HEK293 (cell line): ENCODE measurements around the gene RILP.

Source experiments
- KLF8 ChIP-seq: fragments of 450-650 bp; formaldehyde crosslinking; IDR thresholded peaks from 2 replicates; pipeline ENCODE4 v1.5.1; 2016; ENCODE audit warnings: missing biosample characterization, missing genetic modification characterization
- MYNN ChIP-seq: fragments of 450-650 bp; formaldehyde crosslinking; IDR thresholded peaks from 2 replicates; pipeline ENCODE4 v1.5.1; 2016; ENCODE audit warnings: missing biosample characterization, missing genetic modification characterization, borderline replicate concordance
- OSR2 ChIP-seq: fragments of 450-650 bp; formaldehyde crosslinking; IDR thresholded peaks from 2 replicates; pipeline ENCODE4 v1.5.1; 2016; ENCODE audit warnings: missing biosample characterization, missing genetic modification characterization
- RBAK ChIP-seq: fragments of 450-650 bp; formaldehyde crosslinking; IDR thresholded peaks from 2 replicates; pipeline ENCODE4 v1.5.1; 2016; ENCODE audit warnings: missing biosample characterization, missing genetic modification characterization
- SCRT2 ChIP-seq: fragments of 450-650 bp; formaldehyde crosslinking; IDR thresholded peaks from 2 replicates; pipeline ENCODE4 v1.5.1; 2016; ENCODE audit warnings: missing biosample characterization, missing genetic modification characterization
- ZEB2 ChIP-seq: fragments of 450-650 bp; formaldehyde crosslinking; IDR thresholded peaks from 2 replicates; pipeline ENCODE4 v1.5.1; 2016; ENCODE audit warnings: missing biosample characterization, missing genetic modification characterization
- ZFHX2 ChIP-seq: fragments of 450-650 bp; formaldehyde crosslinking; conservative IDR thresholded peaks from 2 replicates; pipeline ENCODE4 v1.5.1; 2016; ENCODE audit warnings: missing biosample characterization, missing genetic modification characterization
- ZNF121 ChIP-seq: fragments of 450-650 bp; formaldehyde crosslinking; IDR thresholded peaks from 2 replicates; pipeline ENCODE4 v1.5.1; 2016; ENCODE audit warnings: missing biosample characterization, missing genetic modification characterization
- ZNF133 ChIP-seq: fragments of 450-650 bp; formaldehyde crosslinking; IDR thresholded peaks from 2 replicates; pipeline ENCODE4 v1.5.1; 2016; ENCODE audit warnings: missing biosample characterization, missing genetic modification characterization
- ZNF157 ChIP-seq: fragments of 450-650 bp; formaldehyde crosslinking; IDR thresholded peaks from 2 replicates; pipeline ENCODE4 v1.5.1; 2016; ENCODE audit warnings: missing biosample characterization, missing genetic modification characterization
- ZNF2 ChIP-seq: fragments of 450-650 bp; formaldehyde crosslinking; IDR thresholded peaks from 2 replicates; pipeline ENCODE4 v1.5.1; 2016; ENCODE audit warnings: missing biosample characterization, missing genetic modification characterization
- ZNF202 ChIP-seq: fragments of 450-650 bp; formaldehyde crosslinking; IDR thresholded peaks from 2 replicates; pipeline ENCODE4 v1.5.1; 2016; ENCODE audit warnings: missing biosample characterization, missing genetic modification characterization, borderline replicate concordance
- ZNF214 ChIP-seq: fragments of 450-650 bp; formaldehyde crosslinking; IDR thresholded peaks from 2 replicates; pipeline ENCODE4 v1.5.1; 2017; ENCODE audit warnings: missing biosample characterization, mild to moderate bottlenecking, missing genetic modification characterization, borderline replicate concordance
- ZNF24 ChIP-seq: fragments of 450-650 bp; formaldehyde crosslinking; IDR thresholded peaks from 2 replicates; pipeline ENCODE4 v1.5.1; 2016; ENCODE audit warnings: missing biosample characterization, missing genetic modification characterization
- ZNF248 ChIP-seq: fragments of 450-650 bp; formaldehyde crosslinking; IDR thresholded peaks from 2 replicates; pipeline ENCODE4 v1.5.1; 2017; ENCODE audit warnings: missing biosample characterization, missing genetic modification characterization
- ZNF350 ChIP-seq: fragments of 450-650 bp; formaldehyde crosslinking; IDR thresholded peaks from 2 replicates; pipeline ENCODE4 v1.5.0; 2017; ENCODE audit warnings: missing biosample characterization, mild to moderate bottlenecking, missing genetic modification characterization
- ZNF366 ChIP-seq: fragments of 450-650 bp; formaldehyde crosslinking; conservative IDR thresholded peaks from 2 replicates; pipeline ENCODE4 v1.5.1; 2016; ENCODE audit warnings: missing biosample characterization, missing genetic modification characterization
- ZNF394 ChIP-seq: fragments of 450-650 bp; formaldehyde crosslinking; IDR thresholded peaks from 2 replicates; pipeline ENCODE4 v1.5.1; 2016; ENCODE audit warnings: missing biosample characterization, missing genetic modification characterization, mild to moderate bottlenecking, moderate library complexity, borderline replicate concordance
- ZNF404 ChIP-seq: fragments of 450-650 bp; formaldehyde crosslinking; IDR thresholded peaks from 2 replicates; pipeline ENCODE4 v1.5.1; 2017; ENCODE audit warnings: missing biosample characterization, missing genetic modification characterization
- ZNF48 ChIP-seq: fragments of 450-650 bp; formaldehyde crosslinking; IDR thresholded peaks from 2 replicates; pipeline ENCODE4 v1.5.1; 2016; ENCODE audit warnings: missing biosample characterization, missing genetic modification characterization
- ZNF555 ChIP-seq: fragments of 450-650 bp; formaldehyde crosslinking; conservative IDR thresholded peaks from 2 replicates; pipeline ENCODE4 v1.5.1; 2017; ENCODE audit warnings: missing biosample characterization, mild to moderate bottlenecking, missing genetic modification characterization, inconsistent platforms
- ZNF621 ChIP-seq: fragments of 450-650 bp; formaldehyde crosslinking; IDR thresholded peaks from 2 replicates; pipeline ENCODE4 v1.5.1; 2017; ENCODE audit warnings: missing biosample characterization, missing genetic modification characterization
- ZNF624 ChIP-seq: fragments of 450-650 bp; formaldehyde crosslinking; IDR thresholded peaks from 2 replicates; pipeline ENCODE4 v1.5.1; 2017; ENCODE audit warnings: missing biosample characterization, missing genetic modification characterization
- ZNF654 ChIP-seq: fragments of 450-650 bp; formaldehyde crosslinking; IDR thresholded peaks from 2 replicates; pipeline ENCODE4 v1.5.1; 2016; ENCODE audit warnings: low read depth, missing biosample characterization, missing genetic modification characterization
- ZNF677 ChIP-seq: fragments of 450-650 bp; IDR thresholded peaks from 2 replicates; pipeline ENCODE4 v1.5.0; 2018; ENCODE audit warnings: missing biosample characterization, mild to moderate bottlenecking, missing genetic modification characterization, moderate library complexity
- ZNF747 ChIP-seq: fragments of 450-650 bp; formaldehyde crosslinking; IDR thresholded peaks from 2 replicates; pipeline ENCODE4 v1.5.1; 2016; ENCODE audit warnings: missing biosample characterization, missing genetic modification characterization
- ZNF768 ChIP-seq: fragments of 450-650 bp; formaldehyde crosslinking; IDR thresholded peaks from 2 replicates; pipeline ENCODE4 v1.5.1; 2018; ENCODE audit warnings: missing biosample characterization, mild to moderate bottlenecking, missing genetic modification characterization
- ZNF843 ChIP-seq: fragments of 450-650 bp; formaldehyde crosslinking; IDR thresholded peaks from 2 replicates; pipeline ENCODE4 v1.5.1; 2016; ENCODE audit warnings: missing biosample characterization, missing genetic modification characterization
- TF ChIP-seq, protein P1 (sequence below): fragments of 450-650 bp; formaldehyde crosslinking; IDR thresholded peaks from 2 replicates; pipeline ENCODE4 v1.5.1; 2016; ENCODE audit warnings: missing biosample characterization, missing genetic modification characterization
- TF ChIP-seq, protein P2 (sequence below): IDR thresholded peaks from 2 replicates; pipeline ENCODE4 v1.6.1; 2011; ENCODE audit warnings: mild to moderate bottlenecking, low read depth, low read length, borderline replicate concordance
- TF ChIP-seq, protein P3 (sequence below): fragments of 450-650 bp; formaldehyde crosslinking; IDR thresholded peaks from 2 replicates; pipeline ENCODE4 v1.5.1; 2016; ENCODE audit warnings: missing biosample characterization, missing genetic modification characterization
- TF ChIP-seq, protein P4 (sequence below): fragments of 450-650 bp; formaldehyde crosslinking; IDR thresholded peaks from 2 replicates; pipeline ENCODE4 v1.5.1; 2016; ENCODE audit warnings: missing biosample characterization, missing genetic modification characterization, borderline replicate concordance

Gene RILP

DNA sequence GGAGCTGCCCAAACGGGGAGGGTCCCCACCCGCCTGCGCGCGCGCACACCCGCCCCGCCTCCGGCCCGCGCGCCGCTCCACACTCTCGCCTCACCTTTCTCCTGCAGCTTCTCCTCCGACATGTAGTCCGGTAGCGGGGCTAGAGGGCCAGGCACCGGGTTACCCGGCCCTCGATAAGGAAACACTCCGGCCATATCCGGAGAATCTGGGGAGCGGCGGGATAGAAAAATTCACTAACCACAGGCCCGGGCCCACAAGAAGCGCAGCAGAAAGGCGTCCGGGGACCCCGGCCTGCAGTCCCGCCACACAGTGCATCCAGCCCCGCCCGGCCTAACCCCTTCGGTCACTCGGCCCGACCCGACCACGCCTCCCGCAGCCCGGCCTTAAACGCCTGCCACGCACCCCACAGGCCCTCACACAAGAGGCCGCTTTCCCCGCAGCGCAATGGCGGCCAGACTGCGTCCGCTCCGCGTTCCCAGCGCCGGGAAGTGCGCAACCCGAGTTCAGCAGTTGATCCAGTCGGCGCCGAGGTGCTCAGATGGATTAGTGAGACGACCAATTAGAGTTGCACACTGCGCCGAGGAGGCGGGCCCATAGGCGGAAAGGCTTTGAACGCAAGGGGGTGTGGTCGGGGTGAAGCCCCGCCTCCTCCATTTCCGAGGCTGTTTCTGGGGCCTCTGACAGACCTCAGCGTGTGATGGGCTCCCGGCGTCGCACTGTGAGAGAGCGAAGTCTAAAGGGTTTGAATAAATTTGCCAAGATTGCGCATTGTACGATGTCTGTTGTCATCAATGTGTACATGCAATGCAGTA, 34.9 kb upstream of the RILP start, which contains the start of gene PRPF8 (continued):
- TF ChIP-seq OSR2 (no peak), ZNF48 (no peak), ZNF202 (no peak), ZNF394 (peak; percentile 49), ZNF366 (no peak), ZEB2 (0 out of 2 replicates have a peak, but pooled peaks have one; percentile 28), SCRT2 (no peak), ZNF624 (tag by site-specific recombination) (no peak), ZNF2 (tag by site-specific recombination) (peak; percentile 55; the same call in 1 of the 2 replicates), ZNF747 (tag by site-specific recombination) (no peak), ZNF133 (no peak), ZFHX2 (tag by site-specific recombination) (0 out of 2 replicates have a peak, but pooled peaks have one; percentile 16), ZNF121 (peak; percentile 47; the same call in 1 of the 2 replicates), ZNF157 (tag by site-specific recombination) (no peak), ZNF248 (tag by site-specific recombination) (no peak), ZNF677 (tag by site-specific recombination) (no peak), ZNF654 (tag by site-specific recombination) (no peak), ZNF555 (tag by site-specific recombination) (no peak), ZNF768 (tag by site-specific recombination) (no peak), KLF8 (tag by site-specific recombination) (peak; percentile 72), ZNF24 (no peak), ZNF404 (tag by site-specific recombination) (no peak), ZNF350 (tag by site-specific recombination) (no peak), ZNF843 (tag by site-specific recombination) (no peak), ZNF214 (tag by site-specific recombination) (no peak), ZNF621 (tag by site-specific recombination) (no peak), MYNN (tag by site-specific recombination) (no peak), RBAK (tag by site-specific recombination) (no peak)
- TF ChIP-seq, protein P1, sequence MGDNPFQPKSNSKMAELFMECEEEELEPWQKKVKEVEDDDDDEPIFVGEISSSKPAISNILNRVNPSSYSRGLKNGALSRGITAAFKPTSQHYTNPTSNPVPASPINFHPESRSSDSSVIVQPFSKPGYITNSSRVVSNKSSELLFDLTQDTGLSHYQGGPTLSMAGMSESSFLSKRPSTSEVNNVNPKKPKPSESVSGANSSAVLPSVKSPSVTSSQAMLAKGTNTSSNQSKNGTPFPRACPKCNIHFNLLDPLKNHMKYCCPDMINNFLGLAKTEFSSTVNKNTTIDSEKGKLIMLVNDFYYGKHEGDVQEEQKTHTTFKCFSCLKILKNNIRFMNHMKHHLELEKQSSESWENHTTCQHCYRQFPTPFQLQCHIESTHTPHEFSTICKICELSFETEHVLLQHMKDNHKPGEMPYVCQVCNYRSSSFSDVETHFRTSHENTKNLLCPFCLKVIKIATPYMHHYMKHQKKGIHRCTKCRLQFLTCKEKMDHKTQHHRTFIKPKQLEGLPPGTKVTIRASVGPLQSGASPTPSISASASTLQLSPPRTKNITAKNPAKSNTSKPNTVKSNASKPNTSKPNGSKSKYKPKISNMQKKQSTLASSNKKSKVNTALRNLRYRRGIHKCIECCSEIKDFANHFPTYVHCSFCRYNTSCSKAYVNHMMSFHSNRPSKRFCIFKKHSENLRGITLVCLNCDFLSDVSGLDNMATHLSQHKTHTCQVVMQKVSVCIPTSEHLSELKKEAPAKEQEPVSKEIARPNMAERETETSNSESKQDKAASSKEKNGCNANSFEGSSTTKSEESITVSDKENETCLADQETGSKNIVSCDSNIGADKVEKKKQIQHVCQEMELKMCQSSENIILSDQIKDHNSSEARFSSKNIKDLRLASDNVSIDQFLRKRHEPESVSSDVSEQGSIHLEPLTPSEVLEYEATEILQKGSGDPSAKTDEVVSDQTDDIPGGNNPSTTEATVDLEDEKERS (tag by site-specific recombination): no peak
- TF ChIP-seq, protein P2, sequence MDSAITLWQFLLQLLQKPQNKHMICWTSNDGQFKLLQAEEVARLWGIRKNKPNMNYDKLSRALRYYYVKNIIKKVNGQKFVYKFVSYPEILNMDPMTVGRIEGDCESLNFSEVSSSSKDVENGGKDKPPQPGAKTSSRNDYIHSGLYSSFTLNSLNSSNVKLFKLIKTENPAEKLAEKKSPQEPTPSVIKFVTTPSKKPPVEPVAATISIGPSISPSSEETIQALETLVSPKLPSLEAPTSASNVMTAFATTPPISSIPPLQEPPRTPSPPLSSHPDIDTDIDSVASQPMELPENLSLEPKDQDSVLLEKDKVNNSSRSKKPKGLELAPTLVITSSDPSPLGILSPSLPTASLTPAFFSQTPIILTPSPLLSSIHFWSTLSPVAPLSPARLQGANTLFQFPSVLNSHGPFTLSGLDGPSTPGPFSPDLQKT: no peak
- TF ChIP-seq, protein P3, sequence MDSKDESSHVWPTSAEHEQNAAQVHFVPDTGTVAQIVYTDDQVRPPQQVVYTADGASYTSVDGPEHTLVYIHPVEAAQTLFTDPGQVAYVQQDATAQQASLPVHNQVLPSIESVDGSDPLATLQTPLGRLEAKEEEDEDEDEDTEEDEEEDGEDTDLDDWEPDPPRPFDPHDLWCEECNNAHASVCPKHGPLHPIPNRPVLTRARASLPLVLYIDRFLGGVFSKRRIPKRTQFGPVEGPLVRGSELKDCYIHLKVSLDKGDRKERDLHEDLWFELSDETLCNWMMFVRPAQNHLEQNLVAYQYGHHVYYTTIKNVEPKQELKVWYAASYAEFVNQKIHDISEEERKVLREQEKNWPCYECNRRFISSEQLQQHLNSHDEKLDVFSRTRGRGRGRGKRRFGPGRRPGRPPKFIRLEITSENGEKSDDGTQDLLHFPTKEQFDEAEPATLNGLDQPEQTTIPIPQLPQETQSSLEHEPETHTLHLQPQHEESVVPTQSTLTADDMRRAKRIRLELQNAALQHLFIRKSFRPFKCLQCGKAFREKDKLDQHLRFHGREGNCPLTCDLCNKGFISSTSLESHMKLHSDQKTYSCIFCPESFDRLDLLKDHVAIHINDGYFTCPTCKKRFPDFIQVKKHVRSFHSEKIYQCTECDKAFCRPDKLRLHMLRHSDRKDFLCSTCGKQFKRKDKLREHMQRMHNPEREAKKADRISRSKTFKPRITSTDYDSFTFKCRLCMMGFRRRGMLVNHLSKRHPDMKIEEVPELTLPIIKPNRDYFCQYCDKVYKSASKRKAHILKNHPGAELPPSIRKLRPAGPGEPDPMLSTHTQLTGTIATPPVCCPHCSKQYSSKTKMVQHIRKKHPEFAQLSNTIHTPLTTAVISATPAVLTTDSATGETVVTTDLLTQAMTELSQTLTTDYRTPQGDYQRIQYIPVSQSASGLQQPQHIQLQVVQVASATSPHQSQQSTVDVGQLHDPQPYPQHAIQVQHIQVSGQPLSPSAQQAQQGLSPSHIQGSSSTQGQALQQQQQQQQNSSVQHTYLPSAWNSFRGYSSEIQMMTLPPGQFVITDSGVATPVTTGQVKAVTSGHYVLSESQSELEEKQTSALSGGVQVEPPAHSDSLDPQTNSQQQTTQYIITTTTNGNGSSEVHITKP (tag by site-specific recombination): 0 out of 2 replicates have a peak, but pooled peaks have one; percentile 19
- TF ChIP-seq, protein P4, sequence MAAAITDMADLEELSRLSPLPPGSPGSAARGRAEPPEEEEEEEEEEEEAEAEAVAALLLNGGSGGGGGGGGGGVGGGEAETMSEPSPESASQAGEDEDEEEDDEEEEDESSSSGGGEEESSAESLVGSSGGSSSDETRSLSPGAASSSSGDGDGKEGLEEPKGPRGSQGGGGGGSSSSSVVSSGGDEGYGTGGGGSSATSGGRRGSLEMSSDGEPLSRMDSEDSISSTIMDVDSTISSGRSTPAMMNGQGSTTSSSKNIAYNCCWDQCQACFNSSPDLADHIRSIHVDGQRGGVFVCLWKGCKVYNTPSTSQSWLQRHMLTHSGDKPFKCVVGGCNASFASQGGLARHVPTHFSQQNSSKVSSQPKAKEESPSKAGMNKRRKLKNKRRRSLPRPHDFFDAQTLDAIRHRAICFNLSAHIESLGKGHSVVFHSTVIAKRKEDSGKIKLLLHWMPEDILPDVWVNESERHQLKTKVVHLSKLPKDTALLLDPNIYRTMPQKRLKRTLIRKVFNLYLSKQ (tag by site-specific recombination): no peak
